Daoy (cell line): Measurements from ENCODE around the gene CFAP46. TPM values are rescaled to one million over a fixed set of nuclear protein-coding genes. Genes with fewer than 3 reads are reported as not detected.
A peak's percentile ranks its signal among the peaks of the same experiment; 100 is the strongest.
"Not testable (repeated sequence)": the region's sequence is repeated elsewhere in the genome, so short reads cannot be mapped to it uniquely, and the experiment has no call there.

Source experiments
- DNase-seq: peaks from one replicate; pipeline ENCODE4 v3.0.0-alpha.2; 2015; ENCODE audit warnings: low read depth
- total RNA-seq: library from RNA; depleted of rRNA; stranded (reverse); fragments of >200 nt; shearing (Covaris generic); gene quantifications from 2 replicates; pipeline ENCODE4 v1.2.3, GENCODE V29; 2014

The CFAP46 gene
- total RNA-seq, 1 experiment from 2014 or later = 4.4 TPM

DNA sequence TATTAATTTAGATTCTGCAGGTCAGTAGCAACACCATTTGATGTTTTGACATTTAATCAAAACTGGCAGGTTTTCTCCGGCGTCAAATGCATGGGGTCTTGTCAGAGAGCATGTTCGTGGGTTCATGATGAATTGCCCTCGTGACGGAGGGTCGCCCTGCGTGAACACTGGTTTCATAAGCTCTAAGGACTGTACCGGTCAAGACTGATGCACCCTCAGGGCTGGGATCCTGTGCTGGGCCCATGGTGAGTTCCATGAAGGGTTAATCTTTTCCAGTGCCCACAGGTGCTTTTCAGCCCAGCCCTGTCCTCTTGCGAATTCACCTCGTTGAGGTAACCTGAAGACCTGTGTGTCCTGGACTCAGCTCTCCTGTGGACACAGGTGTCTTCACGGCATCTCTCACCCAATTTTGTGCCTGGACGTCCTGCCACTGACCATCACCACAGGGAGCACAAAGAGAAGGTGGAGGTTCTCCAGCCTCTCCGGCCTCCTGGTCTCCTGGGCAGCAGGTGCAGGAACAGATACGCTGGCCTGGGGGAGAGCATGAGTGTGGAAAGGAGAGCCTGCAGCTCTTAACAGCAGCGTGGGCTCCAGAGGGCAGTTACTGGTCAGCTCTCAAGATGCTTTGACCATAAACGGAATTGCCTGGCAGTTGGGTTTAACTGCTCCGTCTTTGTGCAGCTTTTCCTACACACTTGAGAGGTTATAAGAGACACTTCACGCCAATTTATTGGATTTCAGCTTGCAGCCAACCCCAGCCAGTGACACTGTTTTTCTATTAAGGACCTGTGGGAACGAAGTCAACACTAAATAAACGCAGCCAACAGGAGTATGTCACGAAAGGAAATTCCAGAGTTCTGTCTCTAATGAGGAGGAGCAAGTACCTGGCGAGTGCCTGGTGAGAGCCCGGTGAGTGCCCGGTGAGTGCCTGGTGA, 37.4 kb upstream of the CFAP46 start:
- DNase-seq = no peak

- DNase-seq = no peak
These were observed 36.2 kb upstream of the CFAP46 start for GRCh38 chr10:132978542-132978941.

DNA sequence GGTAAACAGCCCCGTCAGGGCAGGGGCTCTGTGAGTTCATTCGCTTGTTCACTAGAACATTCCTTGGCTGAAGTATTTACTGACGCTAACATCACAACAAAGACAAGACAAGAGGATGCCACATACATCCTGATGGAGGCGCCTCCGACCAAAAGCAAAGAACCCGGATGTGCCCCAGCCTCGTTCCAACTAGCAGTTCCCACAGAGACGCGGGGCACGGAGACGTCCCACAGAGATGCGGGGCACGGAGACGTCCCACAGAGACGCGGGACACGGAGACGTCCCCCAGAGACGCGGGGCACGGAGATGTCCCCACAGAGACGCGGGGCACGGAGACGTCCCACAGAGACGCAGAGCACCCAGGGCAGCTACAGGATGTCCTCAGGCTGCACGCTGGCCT, 35.4 kb upstream of the CFAP46 start:
- no peak for DNase-seq

DNA sequence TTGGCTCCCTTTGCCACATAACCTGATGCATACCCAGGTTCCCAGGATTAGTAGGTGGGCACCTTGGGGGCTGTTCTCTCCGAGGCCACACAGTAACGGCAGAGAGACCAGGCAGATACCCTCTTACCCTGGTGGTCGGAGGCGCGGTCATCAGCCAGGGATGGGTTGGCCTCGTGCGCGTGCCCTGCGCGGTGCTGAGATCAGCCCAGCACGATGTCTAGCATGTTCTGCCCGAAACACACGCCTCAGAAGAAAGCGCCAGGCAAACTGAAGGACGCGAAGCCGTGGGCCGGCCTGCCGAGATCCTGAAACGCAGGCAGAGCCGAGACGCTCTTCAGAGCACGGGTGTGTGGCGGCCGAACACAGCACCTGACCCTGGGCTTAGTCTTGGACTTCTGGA, 34.7 kb upstream of the CFAP46 start:
- no peak for DNase-seq

DNA sequence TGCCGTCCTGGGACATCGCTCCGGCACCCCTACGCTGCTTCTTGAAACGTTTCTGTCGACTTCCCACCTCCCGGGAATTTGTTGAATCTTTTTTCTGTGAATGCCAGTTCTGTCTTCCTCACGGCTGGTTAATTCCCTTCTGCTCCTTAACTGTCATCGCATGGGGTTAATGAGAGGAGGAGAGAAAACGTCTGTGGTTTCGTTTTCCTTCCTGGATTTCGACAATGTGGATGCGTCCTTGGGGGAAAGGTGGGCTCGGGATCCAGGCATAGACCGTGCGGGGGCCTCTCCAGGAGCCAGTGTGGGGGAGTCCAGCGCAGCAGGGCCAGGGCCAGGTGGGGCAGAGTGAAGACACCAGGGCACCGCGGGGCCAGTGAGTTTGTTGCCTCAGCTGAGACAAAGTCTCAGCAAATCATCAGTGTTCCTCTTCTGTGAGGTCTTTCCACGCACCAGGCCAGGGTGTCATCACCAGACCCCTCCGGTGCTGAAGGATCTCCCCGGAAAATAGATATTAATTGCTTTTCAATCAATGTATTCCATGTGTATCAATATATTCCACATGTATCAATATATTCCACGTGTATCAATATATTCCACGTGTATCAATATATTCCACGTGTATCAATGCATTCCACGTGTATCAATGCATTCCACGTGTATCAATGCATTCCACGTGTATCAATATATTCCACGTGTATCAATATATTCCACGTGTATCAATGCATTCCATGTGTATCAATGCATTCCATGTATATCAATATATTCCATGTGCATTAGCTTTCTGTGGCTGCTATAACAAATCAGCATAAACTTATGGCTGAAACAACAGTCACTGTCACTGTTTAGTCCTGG, 33.7 kb upstream of the CFAP46 start:
- no peak for DNase-seq

DNA sequence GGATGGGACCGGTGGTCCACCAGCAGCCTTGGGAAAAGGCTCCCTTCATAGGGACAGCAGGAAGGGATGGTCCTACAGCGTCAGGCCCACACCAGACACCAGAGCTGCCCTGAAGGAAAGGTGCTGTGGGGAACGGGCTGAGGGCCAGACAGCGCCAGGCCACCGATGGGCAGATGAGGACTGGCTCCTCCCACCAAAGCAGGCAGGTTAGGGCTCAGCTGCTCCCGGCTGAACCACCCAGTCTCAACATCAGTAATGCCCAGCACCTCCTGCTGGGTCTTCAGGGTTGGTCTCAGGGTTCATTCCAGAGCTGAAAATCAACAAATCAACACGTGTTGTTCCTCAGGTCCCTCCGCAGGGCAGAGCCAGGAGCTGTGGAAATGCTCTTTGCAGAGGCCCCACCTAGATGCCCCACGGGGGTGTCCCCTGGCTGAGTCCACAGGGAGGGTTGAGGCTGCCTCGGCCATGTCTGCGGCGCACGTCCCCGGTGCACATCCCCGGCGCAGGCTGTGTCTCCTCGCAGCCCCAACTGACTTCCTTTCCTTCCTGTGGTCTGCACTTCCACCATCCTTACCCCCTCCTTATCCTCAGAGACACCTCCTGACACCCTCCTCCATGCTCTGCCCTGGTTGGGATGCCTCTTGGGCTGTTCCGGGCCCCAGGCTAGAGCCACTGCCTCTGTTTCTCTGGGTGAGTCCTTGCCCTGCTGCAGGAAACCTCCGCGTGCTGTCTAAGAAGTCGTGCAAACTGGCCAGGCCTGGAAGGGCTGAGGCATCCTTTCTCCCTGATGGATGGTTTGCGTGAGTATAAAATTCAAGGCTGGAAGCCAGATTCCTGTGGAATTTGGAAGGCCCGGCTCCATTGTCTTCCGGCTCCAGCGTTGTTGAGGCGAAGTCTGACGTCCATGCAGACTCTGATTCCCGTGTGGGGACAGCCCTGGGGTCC, 32.8 kb upstream of the CFAP46 start:
- no peak for DNase-seq

DNA sequence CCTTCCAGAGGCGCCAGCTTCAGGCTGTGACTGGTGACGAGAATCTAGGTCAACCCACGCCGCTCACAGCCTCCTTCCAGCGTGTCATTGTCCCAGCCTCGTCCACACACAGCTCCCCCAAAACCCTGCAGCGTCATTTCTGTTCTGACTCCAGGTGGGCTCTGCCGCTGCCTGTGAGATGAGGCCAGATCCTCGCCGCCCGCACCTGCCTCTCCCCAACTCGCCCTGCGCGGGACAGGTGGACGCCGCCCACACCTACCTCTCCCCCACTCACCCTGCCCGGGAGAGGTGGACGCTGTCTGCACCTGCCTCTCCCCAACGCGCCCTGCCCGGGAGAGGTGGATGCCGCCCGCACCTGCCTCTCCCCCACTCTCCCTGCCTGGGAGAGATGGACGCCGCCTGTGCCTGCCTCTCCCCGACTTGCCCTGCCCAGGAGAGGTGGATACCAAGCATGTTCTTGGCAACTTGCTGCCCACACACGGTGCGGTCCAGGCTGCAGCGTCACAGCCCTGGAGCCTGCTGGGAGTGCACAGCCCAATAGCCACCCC, 32.0 kb upstream of the CFAP46 start:
- DNase-seq = no peak

GRCh38 chr10:132973903-132974241, 31.5 kb upstream of the CFAP46 start:
- no peak for DNase-seq

GRCh38 chr10:132972986-132973902, 30.9 kb upstream of the CFAP46 start:
- DNase-seq = no peak

DNA sequence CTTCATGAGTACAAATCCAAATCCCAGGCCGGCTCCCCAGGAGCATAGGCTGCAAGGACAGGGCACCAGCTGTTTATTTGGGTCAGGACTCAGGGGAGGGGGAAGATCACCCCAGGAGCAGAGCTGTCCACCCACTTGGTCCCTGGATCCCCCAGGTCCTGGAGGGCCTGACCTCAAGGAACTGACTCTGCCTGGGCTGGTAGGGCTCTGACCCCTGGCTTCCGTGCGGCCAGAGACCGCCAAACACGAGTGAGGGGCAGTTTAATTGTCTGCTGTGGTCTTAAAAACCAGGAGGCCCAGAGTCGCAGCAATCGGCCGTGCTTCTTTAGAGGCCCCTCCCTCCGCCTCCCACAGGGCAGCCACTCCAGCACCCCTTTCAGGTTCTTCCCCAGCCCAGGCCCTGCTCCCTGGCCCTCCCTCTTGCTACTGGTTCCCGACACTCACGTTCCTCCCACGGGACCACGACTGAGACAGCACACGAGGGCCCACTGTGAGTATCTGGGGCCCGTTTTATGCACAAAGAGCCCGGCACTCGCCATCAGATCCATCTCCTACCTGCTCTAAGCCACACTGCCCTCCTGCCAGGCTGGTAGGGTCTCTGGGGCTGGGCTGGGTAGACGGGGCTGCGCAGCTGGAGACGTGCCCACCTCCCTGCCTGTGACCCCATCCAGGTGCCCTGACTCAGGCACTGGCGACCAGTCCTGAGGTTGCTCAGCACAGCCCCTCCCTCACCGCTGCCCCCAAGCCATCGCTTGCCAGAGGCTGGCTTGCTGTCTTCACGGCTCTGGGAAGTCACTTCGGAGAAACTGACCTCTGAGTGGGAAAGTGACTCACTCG, 30.0 kb upstream of the CFAP46 start:
- DNase-seq = no peak

DNA sequence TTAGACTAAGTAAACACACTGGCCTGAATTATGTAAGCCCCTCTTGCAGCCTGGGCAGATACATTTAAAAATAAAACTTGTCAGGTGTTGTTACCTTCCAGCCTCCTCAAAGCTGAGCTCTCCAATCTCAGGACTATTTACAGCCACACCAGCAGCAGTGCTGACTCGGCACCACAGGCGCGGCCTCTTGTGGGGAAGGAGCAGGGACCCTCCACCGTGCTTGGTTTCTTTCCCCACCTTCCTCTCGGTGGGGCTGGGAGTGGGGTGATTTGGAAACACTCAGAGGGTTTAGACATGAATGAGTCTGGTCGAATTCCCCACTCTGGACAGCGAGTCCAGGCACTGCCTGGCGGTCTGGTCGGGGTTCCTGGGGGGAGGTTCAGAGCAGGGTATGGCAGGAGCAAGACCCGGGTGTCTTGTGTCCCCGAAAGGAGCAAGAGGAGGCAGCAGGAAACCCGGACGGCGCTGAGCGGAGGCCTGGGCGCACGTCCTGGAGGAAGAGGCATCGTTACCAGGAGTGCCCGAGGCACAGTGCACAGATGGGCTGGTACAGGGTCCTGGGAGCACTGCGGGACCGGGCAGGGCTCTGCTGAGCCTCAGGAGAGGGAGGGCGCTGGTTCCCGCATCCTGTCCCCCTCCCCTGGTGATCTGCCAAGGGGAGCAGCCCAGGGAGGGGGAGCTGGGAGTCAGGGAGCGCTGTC, 29.2 kb upstream of the CFAP46 start:
- DNase-seq = no peak

GRCh38 chr10:132970641-132971438, 28.5 kb upstream of the CFAP46 start:
- no peak for DNase-seq

DNA sequence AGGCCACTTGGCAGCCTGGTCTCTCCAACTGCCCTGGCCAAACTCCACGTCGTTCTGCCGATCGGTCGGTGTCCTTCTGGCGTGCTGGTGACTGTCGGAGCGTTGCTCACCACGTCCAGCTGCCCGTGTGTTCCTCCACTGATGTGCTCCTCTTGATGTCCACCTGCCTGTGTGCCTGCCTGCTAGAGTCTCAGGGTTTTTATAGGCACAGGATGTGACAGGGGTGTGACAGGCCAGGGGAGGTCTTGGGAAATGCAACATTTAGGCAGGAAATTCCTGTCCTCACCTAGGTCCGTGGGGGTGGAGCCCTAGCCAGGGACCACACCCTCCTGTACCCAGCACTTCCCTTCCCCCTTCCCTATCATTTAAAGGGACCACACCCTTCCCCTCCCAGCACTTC, 25.2 kb upstream of the CFAP46 start:
- DNase-seq = no peak

DNA sequence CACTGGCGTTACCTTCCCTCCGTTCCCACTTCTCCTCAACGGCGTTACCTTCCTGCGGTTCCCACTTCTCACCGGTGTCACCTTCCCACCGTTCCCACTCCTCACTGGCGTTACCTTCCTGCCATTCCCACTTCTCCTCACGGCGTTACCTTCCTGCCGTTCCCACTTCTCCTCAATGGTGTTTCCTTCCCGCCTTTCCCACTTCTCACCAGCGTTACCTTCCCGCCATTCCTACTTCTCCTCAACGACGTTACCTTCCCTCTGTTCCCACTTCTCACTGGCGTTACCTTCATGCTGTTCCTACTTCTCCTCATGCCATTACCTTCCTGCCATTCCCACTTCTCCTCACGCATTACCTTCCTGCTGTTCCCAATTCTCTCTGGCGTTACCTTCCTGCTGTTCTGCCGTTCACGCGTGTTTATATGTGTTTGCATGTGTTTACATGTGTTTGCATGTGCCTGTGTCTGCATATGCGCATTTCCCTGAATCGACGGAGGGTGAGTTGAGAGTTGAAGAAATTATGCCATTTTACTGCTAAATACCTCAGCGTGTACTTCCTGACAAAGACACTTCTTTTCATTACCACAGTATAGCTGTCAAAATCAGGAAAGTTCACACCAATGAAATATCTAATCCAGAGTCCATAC, 23.2 kb upstream of the CFAP46 start:
- DNase-seq = peak; percentile 41

DNA sequence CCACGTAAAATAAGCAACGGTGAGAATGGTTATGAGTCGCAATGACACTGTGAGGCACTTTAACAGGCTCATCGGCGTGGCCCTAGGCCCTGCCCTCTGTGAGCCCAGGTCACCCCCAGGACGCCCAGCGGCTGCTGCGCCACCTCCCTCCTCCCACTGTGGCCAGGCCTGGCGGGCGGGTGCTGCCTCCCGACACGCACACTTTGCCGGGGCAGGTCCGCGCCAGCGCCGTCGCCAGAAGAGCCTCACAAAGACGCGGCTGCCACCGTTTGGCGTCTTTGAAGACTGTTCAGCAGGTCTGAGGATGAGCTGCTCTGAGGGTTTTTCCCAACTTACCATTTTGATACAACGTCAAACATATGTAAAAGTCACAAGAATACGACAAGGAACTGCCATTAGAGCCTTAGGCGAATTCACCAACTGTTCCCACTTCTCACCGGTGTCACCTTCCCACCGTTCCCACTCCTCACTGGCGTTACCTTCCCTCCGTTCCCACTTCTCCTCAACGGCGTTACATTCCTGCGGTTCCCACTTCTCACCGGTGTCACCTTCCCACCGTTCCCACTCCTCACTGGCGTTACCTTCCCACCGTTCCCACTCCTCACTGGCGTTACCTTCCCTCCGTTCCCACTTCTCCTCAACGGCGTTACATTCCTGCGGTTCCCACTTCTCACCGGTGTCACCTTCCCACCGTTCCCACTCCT, 22.5 kb upstream of the CFAP46 start:
- DNase-seq = not testable (repeated sequence)

- no peak for DNase-seq
These were observed 21.9 kb upstream of the CFAP46 start for GRCh38 chr10:132964231-132964630.
